ENCODE data around the gene PTH2. TPM values are rescaled to one million over a fixed set of nuclear protein-coding genes. Genes with fewer than 3 reads are reported as not detected.
A peak's percentile ranks its signal among the peaks of the same experiment; 100 is the strongest.

PTH2 gene
- total and polyA plus RNA-seq, 8 donors = not detected

GRCh38 chr19:49427339-49427738 is 4.1 kb upstream of the PTH2 start:
- H3K4me1 ChIP-seq = peaks cover 2 to 24% of the 10 kb centered on the region in 2 donors
- no peak for TF ChIP-seq CTCF (IDR thresholded peaks at IDR 0.05)
- H3K27ac ChIP-seq = no peak overlapping the region
- peaks cover 84 to 100% of the 10 kb centered on the region in 2 donors for H3K27me3 ChIP-seq
- no peak overlapping the region for H3K4me3 ChIP-seq
- no peaks in the 10 kb centered on the region for H3K36me3 ChIP-seq
- H3K9me3 ChIP-seq = no peaks in the 10 kb centered on the region
- ATAC-seq = no peak
- peak in 1 of 4 donors; percentile 60 for DNase-seq
- intact Hi-C loops (cut with DNase I) = no loop called here

- Histone ChIP-seq H3K9me3 (no peaks in the 10 kb centered on the region), H3K4me1 (peaks cover 7 to 34% of the 10 kb centered on the region in 2 donors), H3K27me3 (peaks cover 84 to 100% of the 10 kb centered on the region in 2 donors), H3K36me3 (no peaks in the 10 kb centered on the region), H3K27ac (no peak overlapping the region), H3K4me3 (no peak overlapping the region)
- no peak for TF ChIP-seq CTCF (IDR thresholded peaks at IDR 0.05)
- intact Hi-C loops (cut with DNase I) = no loop called here
- ATAC-seq (no peak), DNase-seq (no peak)
Measured at GRCh38 chr19:49425922-49426592, 2.8 kb upstream of the PTH2 start.

GRCh38 chr19:49425178-49425577 is 1.9 kb upstream of the PTH2 start, which contains the start of gene GFY:
Gene GFY (plus strand): TSS chr19:49425388. CDS start chr19:49426431, 1,043 bp downstream.
- peaks cover 7 to 37% of the 10 kb centered on the region in 2 donors for H3K4me1 ChIP-seq
- intact Hi-C loops (cut with DNase I) = no loop called here
- ATAC-seq (no peak), DNase-seq (no peak)
- no peaks in the 10 kb centered on the region for H3K9me3 ChIP-seq
- H3K27ac ChIP-seq = no peak within 1 kb of the TSS
- H3K4me3 ChIP-seq = no peak within 1 kb of the TSS
- H3K36me3 ChIP-seq = no peaks in the 10 kb centered on the region
- peaks cover 83 to 100% of the 10 kb centered on the region in 2 donors for H3K27me3 ChIP-seq
- no peak for TF ChIP-seq CTCF (IDR thresholded peaks at IDR 0.05)

GRCh38 chr19:49423985-49424303 is 703 bp upstream of the PTH2 start:
- no peak for TF ChIP-seq CTCF (IDR thresholded peaks at IDR 0.05)
- no peaks in the 10 kb centered on the region for H3K36me3 ChIP-seq
- H3K9me3 ChIP-seq = no peaks in the 10 kb centered on the region
- intact Hi-C loops (cut with DNase I) = no loop called here
- peaks cover 89 to 99% of the 10 kb centered on the region in 2 donors for H3K27me3 ChIP-seq
- H3K4me1 ChIP-seq = peaks cover 7 to 37% of the 10 kb centered on the region in 2 donors
- H3K4me3 ChIP-seq = no peak overlapping the region
- DNase-seq = no peak
- ATAC-seq = no peak
- no peak overlapping the region for H3K27ac ChIP-seq

GRCh38 chr19:49422407-49423070 is 702 bp downstream of the PTH2 start:
- Histone ChIP-seq H3K4me1 (peaks cover 7 to 26% of the 10 kb centered on the region in 2 donors), H3K4me3 (no peak overlapping the region), H3K27ac (no peak overlapping the region), H3K9me3 (no peaks in the 10 kb centered on the region), H3K27me3 (peaks cover 75 to 95% of the 10 kb centered on the region in 2 donors), H3K36me3 (no peaks in the 10 kb centered on the region)
- peak in 1 of 4 donors; percentile 35 for DNase-seq
- peak; percentile 63 for ATAC-seq
- peak in 1 of 2 donors; percentile 41 for TF ChIP-seq CTCF (IDR thresholded peaks at IDR 0.05)
- intact Hi-C loops (cut with DNase I) = no loop called here

Data from left lung (tissue), 10 donors.